ENCODE data around the gene C1orf167. TPM values are rescaled to one million over a fixed set of nuclear protein-coding genes. Genes with fewer than 3 reads are reported as not detected.

The C1orf167 gene
- total and polyA plus RNA-seq, 2 donors (not counting 1 experiment from before 2014, with no cell fraction given): not detected

- H3K27ac ChIP-seq (ENCODE audit: low read length in 2 of 2): peak overlapping the region in 1 of 2 donors; percentile 12
- no peaks in the 10 kb centered on the region for H3K9me3 ChIP-seq (ENCODE audit: control extremely low read depth in 1 of 3, control insufficient read depth in 2 of 3, insufficient read depth in 1 of 3, low read length in 2 of 3)
- ChIA-PET POLR2A (interaction anchor here (0.7 to 1.1 kb wide), 4 partner anchors 10 to 121 kb away, joined by 3 to 5 read pairs (median 4); partner anchors contain the start of gene AGTRAP), CTCF (interaction anchor here (0.7 to 3.9 kb wide), 9 partner anchors 8 to 121 kb away, joined by 3 to 26 read pairs (median 5); partner anchors contain the start of genes CLCN6 and MTHFR)
- DNase-seq (no peak), ATAC-seq (ENCODE audit: low read depth) (no peak)
- intact Hi-C loops (cut with micrococcal nuclease): no loop called here
- Mint-ChIP-seq H3K9me3 (ENCODE audit: insufficient read depth) (no peaks in the 10 kb centered on the region), H3K4me1 (peaks cover 32% of the 10 kb centered on the region), H3K27me3 (no peaks in the 10 kb centered on the region), H3K4me3 (peak overlapping the region; percentile 50), H3K27ac (peak overlapping the region; percentile 46)
- H3K36me3 ChIP-seq (replicated peaks in 1 of 2; ENCODE audit: control extremely low read depth in 1 of 2, control insufficient read depth in 1 of 2, extremely low read depth in 1 of 2, insufficient read depth in 2 of 2, low read length in 1 of 2): peaks cover 0 to 18% of the 10 kb centered on the region in 2 experiments
- no peaks in the 10 kb centered on the region for H3K79me2 ChIP-seq (ENCODE audit: control insufficient read depth, insufficient read depth, low read length)
- H2AFZ ChIP-seq (ENCODE audit: insufficient read depth, low read depth, low read length, poor library complexity, severe bottlenecking): no peak overlapping the region
- WGBS (ENCODE audit: insufficient coverage): no CpG with 5 or more reads among the region's 5 CpGs
- H3K4me1 ChIP-seq (ENCODE audit: control insufficient read depth in 2 of 2, insufficient read depth in 2 of 2, low read length in 2 of 2): peaks cover 19 to 31% of the 10 kb centered on the region in 2 donors
- no peak overlapping the region for H3K4me2 ChIP-seq (replicated peaks; ENCODE audit: low read depth, low read length, poor library complexity, severe bottlenecking)
- TF ChIP-seq CTCF (IDR thresholded peaks at IDR 0.05) (no peak), EZH2 (IDR thresholded peaks at IDR 0.05; ENCODE audit: borderline replicate concordance, insufficient read depth, low read depth, low read length, poor library complexity, severe bottlenecking) (no peak)
- no peak overlapping the region for H3K4me3 ChIP-seq (ENCODE audit: control extremely low read depth in 1 of 5, extremely low read depth in 1 of 5, insufficient read depth in 1 of 5, low read depth in 2 of 5, low read length in 4 of 5)
- no peak overlapping the region for H3K9ac ChIP-seq (ENCODE audit: low read length)
- peaks cover 4% of the 10 kb centered on the region for H4K20me1 ChIP-seq (ENCODE audit: control insufficient read depth, insufficient read depth, low read length, poor library complexity, severe bottlenecking)
- no peaks in the 10 kb centered on the region for H3K27me3 ChIP-seq (replicated peaks in 1 of 4; ENCODE audit: control extremely low read depth in 1 of 4, control insufficient read depth in 3 of 4, insufficient read depth in 4 of 4, low read length in 3 of 4)
Observed at GRCh38 chr1:11786168-11786567, 24.2 kb downstream of the C1orf167 start.

GRCh38 chr1:11787251-11787803, 25.3 kb downstream of the C1orf167 start:
- Histone ChIP-seq H3K4me1 (ENCODE audit: control insufficient read depth in 2 of 2, insufficient read depth in 2 of 2, low read length in 2 of 2) (peaks cover 19 to 32% of the 10 kb centered on the region in 2 donors), H3K9me3 (ENCODE audit: control extremely low read depth in 1 of 3, control insufficient read depth in 2 of 3, insufficient read depth in 1 of 3, low read length in 2 of 3) (no peaks in the 10 kb centered on the region), H4K20me1 (ENCODE audit: control insufficient read depth, insufficient read depth, low read length, poor library complexity, severe bottlenecking) (peaks cover 4% of the 10 kb centered on the region), H2AFZ (ENCODE audit: insufficient read depth, low read depth, low read length, poor library complexity, severe bottlenecking) (no peak overlapping the region), H3K4me2 (replicated peaks; ENCODE audit: low read depth, low read length, poor library complexity, severe bottlenecking) (no peak overlapping the region), H3K9ac (ENCODE audit: low read length) (no peak overlapping the region), H3K79me2 (ENCODE audit: control insufficient read depth, insufficient read depth, low read length) (no peaks in the 10 kb centered on the region), H3K27ac (ENCODE audit: low read length in 2 of 2) (no peak overlapping the region), H3K4me3 (ENCODE audit: control extremely low read depth in 1 of 5, extremely low read depth in 1 of 5, insufficient read depth in 1 of 5, low read depth in 2 of 5, low read length in 4 of 5) (no peak overlapping the region), H3K27me3 (replicated peaks in 1 of 4; ENCODE audit: control extremely low read depth in 1 of 4, control insufficient read depth in 3 of 4, insufficient read depth in 4 of 4, low read length in 3 of 4) (no peaks in the 10 kb centered on the region), H3K36me3 (replicated peaks in 1 of 2; ENCODE audit: control extremely low read depth in 1 of 2, control insufficient read depth in 1 of 2, extremely low read depth in 1 of 2, insufficient read depth in 2 of 2, low read length in 1 of 2) (peaks cover 0 to 28% of the 10 kb centered on the region in 2 experiments)
- peaks cover 39% of the 10 kb centered on the region for H3K4me1 Mint-ChIP-seq
- no peak for ATAC-seq (ENCODE audit: low read depth)
- no peak for DNase-seq
- no peak overlapping the region for H3K4me3 Mint-ChIP-seq
- no peaks in the 10 kb centered on the region for H3K27me3 Mint-ChIP-seq
- no peak for TF ChIP-seq EZH2 (IDR thresholded peaks at IDR 0.05; ENCODE audit: borderline replicate concordance, insufficient read depth, low read depth, low read length, poor library complexity, severe bottlenecking)
- TF ChIP-seq CTCF (IDR thresholded peaks at IDR 0.05): no peak
- WGBS (ENCODE audit: insufficient coverage): 93% methylated on average over 8 of the region's 16 CpGs
- ChIA-PET CTCF (interaction anchor here (0.8 to 3.9 kb wide), 7 partner anchors 8 to 120 kb away, joined by 3 to 26 read pairs (median 3); no protein-coding TSS in a partner anchor), POLR2A (interaction anchor here (0.5 to 0.9 kb wide), 2 partner anchors 51 to 164 kb away, joined by 3 to 4 read pairs; partner anchors contain the start of gene AGTRAP)
- H3K27ac Mint-ChIP-seq: no peak overlapping the region
- intact Hi-C loops (cut with micrococcal nuclease): no loop called here
- no peaks in the 10 kb centered on the region for H3K9me3 Mint-ChIP-seq (ENCODE audit: insufficient read depth)
